ENCODE data around the gene UGGT2.
"Not testable (repeated sequence)": the region's sequence is repeated elsewhere in the genome, so short reads cannot be mapped to it uniquely, and the experiment has no call there.

UGGT2 gene

DNA sequence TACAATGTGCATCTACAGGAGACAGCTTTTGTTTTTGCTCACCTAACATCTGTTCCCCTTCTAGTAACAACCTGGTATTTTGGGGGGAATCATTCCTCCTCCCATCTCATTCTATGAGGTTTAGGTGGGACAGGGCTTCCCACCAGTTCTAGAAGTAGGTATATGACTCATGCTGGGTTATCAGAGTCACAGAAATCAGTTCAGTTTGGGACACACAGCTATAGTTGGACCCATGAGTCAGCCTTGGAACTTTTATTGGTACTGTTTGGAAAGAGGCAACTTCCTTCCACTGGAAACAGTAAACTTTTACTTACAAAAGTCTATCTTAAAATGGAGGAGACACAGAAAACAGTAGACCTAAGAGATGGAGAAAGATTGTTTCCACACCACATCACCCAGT, 190.8 kb downstream of the UGGT2 start:
- Histone ChIP-seq H3K36me3 (ENCODE audit: control insufficient read depth, low read length) (no peaks in the 10 kb centered on the region), H3K27ac (ENCODE audit: low read depth, low read length) (no peak overlapping the region), H3K9me3 (ENCODE audit: control insufficient read depth, insufficient read depth, low read length) (no peaks in the 10 kb centered on the region), H3F3A (ENCODE audit: control insufficient read depth, insufficient read depth) (no peaks in the 10 kb centered on the region), H3K4me3 (ENCODE audit: low read length) (no peak overlapping the region), H4K20me1 (ENCODE audit: control insufficient read depth, insufficient read depth, low read depth, low read length) (no peaks in the 10 kb centered on the region), H3K9me2 (replicated peaks; ENCODE audit: control insufficient read depth, low read length) (no peaks in the 10 kb centered on the region), H3K79me2 (ENCODE audit: control insufficient read depth, low read length) (no peaks in the 10 kb centered on the region), H3K4me2 (ENCODE audit: low read length) (no peak overlapping the region), H3K4me1 (ENCODE audit: control insufficient read depth, low read length) (no peaks in the 10 kb centered on the region), H3K27me3 (ENCODE audit: control insufficient read depth, low read length) (no peaks in the 10 kb centered on the region)
- no peak for TF ChIP-seq CTCF (IDR thresholded peaks at IDR 0.05; ENCODE audit: low read depth, low read length, poor library complexity, severe bottlenecking)

DNA sequence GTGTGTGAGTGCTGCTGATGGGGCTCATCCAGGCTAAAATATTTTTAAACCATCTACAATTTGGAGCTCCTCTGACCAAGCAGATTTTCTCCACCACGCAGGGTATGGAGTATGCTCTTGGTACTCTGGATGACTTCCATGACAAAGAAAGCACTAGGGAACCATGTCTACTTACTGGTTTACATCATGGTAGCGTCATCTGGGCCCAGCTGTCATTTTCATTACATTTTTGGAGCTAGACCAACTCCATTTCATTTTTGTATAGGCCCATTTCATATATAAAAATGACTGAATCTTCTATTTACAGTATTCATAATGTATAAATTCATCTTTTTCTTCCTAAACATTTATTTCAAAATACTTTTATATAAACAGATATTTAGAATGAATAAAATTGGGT, 191.9 kb downstream of the UGGT2 start:
- Histone ChIP-seq H3K79me2 (ENCODE audit: control insufficient read depth, low read length) (no peaks in the 10 kb centered on the region), H4K20me1 (ENCODE audit: control insufficient read depth, insufficient read depth, low read depth, low read length) (no peaks in the 10 kb centered on the region), H3F3A (ENCODE audit: control insufficient read depth, insufficient read depth) (no peaks in the 10 kb centered on the region), H3K27ac (ENCODE audit: low read depth, low read length) (no peak overlapping the region), H3K4me3 (ENCODE audit: low read length) (no peak overlapping the region), H3K9me3 (ENCODE audit: control insufficient read depth, insufficient read depth, low read length) (no peaks in the 10 kb centered on the region), H3K36me3 (ENCODE audit: control insufficient read depth, low read length) (no peaks in the 10 kb centered on the region), H3K9me2 (replicated peaks; ENCODE audit: control insufficient read depth, low read length) (no peaks in the 10 kb centered on the region), H3K4me1 (ENCODE audit: control insufficient read depth, low read length) (no peaks in the 10 kb centered on the region), H3K27me3 (ENCODE audit: control insufficient read depth, low read length) (no peaks in the 10 kb centered on the region), H3K4me2 (ENCODE audit: low read length) (no peak overlapping the region)
- TF ChIP-seq CTCF (IDR thresholded peaks at IDR 0.05; ENCODE audit: low read depth, low read length, poor library complexity, severe bottlenecking) (no peak), EZH2phosphoT487 (IDR thresholded peaks at IDR 0.05; ENCODE audit: borderline replicate concordance, low read length) (no peak)

GRCh38 chr13:95858286-95859075, 194.7 kb downstream of the UGGT2 start:
- H3K27ac ChIP-seq (ENCODE audit: low read depth, low read length) = no peak overlapping the region
- H3K9me2 ChIP-seq (replicated peaks; ENCODE audit: control insufficient read depth, low read length) = no peaks in the 10 kb centered on the region
- no peaks in the 10 kb centered on the region for H3K4me1 ChIP-seq (ENCODE audit: control insufficient read depth, low read length)
- no peak overlapping the region for H3K4me3 ChIP-seq (ENCODE audit: low read length)
- H3K79me2 ChIP-seq (ENCODE audit: control insufficient read depth, low read length) = no peaks in the 10 kb centered on the region
- H3K9me3 ChIP-seq (ENCODE audit: control insufficient read depth, insufficient read depth, low read length) = no peaks in the 10 kb centered on the region
- H3K27me3 ChIP-seq (ENCODE audit: control insufficient read depth, low read length) = no peaks in the 10 kb centered on the region
- H3K4me2 ChIP-seq (ENCODE audit: low read length) = no peak overlapping the region
- no peaks in the 10 kb centered on the region for H4K20me1 ChIP-seq (ENCODE audit: control insufficient read depth, insufficient read depth, low read depth, low read length)
- TF ChIP-seq CTCF (IDR thresholded peaks at IDR 0.05; ENCODE audit: low read depth, low read length, poor library complexity, severe bottlenecking) (no peak), EZH2phosphoT487 (IDR thresholded peaks at IDR 0.05; ENCODE audit: borderline replicate concordance, low read length) (no peak)
- no peaks in the 10 kb centered on the region for H3F3A ChIP-seq (ENCODE audit: control insufficient read depth, insufficient read depth)
- no peaks in the 10 kb centered on the region; the same call in 1 of the 2 replicates for H3K36me3 ChIP-seq (ENCODE audit: control insufficient read depth, low read length)

DNA sequence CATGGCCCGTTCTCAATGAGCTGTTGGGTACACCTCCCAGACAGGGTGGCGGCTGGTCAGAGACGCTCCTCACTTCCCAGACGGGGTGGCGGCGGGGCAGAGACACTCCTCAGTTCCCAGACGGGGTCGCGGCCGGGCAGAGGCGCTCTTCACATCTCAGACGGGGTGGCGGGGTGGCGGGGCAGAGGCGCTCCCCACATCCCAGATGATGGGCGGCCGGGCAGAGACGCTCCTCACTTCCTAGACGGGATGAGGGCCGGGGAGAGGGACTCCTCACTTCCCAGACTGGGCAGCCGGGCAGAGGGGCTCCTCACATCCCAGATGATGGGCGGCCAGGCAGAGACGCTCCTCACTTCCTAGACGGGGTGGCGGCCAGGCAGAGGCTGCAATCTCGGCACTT, 207.5 kb downstream of the UGGT2 start:
- H3K79me2 ChIP-seq (ENCODE audit: control insufficient read depth, low read length); H3K36me3 ChIP-seq (ENCODE audit: control insufficient read depth, low read length); H3K4me3 ChIP-seq (ENCODE audit: low read length); H3K4me2 ChIP-seq (ENCODE audit: low read length); H3K9me3 ChIP-seq (ENCODE audit: control insufficient read depth, insufficient read depth, low read length); H3K27me3 ChIP-seq (ENCODE audit: control insufficient read depth, low read length); H4K20me1 ChIP-seq (ENCODE audit: control insufficient read depth, insufficient read depth, low read depth, low read length); H3K27ac ChIP-seq (ENCODE audit: low read depth, low read length); H3K9me2 ChIP-seq (replicated peaks; ENCODE audit: control insufficient read depth, low read length); H3F3A ChIP-seq (ENCODE audit: control insufficient read depth, insufficient read depth); H3K4me1 ChIP-seq (ENCODE audit: control insufficient read depth, low read length): not testable (repeated sequence)

All from DOHH2 (cell line).